ENCODE measurements around the gene SPARCL1.
"Not testable (repeated sequence)": the region's sequence is repeated elsewhere in the genome, so short reads cannot be mapped to it uniquely, and the experiment has no call there.

SPARCL1 gene, protein sequence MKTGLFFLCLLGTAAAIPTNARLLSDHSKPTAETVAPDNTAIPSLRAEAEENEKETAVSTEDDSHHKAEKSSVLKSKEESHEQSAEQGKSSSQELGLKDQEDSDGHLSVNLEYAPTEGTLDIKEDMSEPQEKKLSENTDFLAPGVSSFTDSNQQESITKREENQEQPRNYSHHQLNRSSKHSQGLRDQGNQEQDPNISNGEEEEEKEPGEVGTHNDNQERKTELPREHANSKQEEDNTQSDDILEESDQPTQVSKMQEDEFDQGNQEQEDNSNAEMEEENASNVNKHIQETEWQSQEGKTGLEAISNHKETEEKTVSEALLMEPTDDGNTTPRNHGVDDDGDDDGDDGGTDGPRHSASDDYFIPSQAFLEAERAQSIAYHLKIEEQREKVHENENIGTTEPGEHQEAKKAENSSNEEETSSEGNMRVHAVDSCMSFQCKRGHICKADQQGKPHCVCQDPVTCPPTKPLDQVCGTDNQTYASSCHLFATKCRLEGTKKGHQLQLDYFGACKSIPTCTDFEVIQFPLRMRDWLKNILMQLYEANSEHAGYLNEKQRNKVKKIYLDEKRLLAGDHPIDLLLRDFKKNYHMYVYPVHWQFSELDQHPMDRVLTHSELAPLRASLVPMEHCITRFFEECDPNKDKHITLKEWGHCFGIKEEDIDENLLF

GRCh38 chr4:87529187-87529586, at the start of gene SPARCL1:
TSS of gene SPARCL1 (minus strand) at chr4:87529376. CDS start at chr4:87499574, 29,802 bp downstream.
- DNase-seq = peak; percentile 78

GRCh38 chr4:87575983-87576382, 46.8 kb upstream of the SPARCL1 start:
- no peak for DNase-seq

GRCh38 chr4:87575408-87575807, 46.2 kb upstream of the SPARCL1 start:
- DNase-seq = no peak

GRCh38 chr4:87574996-87575395, 45.8 kb upstream of the SPARCL1 start:
- no peak for DNase-seq

GRCh38 chr4:87574376-87574775, 45.2 kb upstream of the SPARCL1 start:
- DNase-seq = not testable (repeated sequence)

GRCh38 chr4:87570290-87570805, 41.2 kb upstream of the SPARCL1 start:
- DNase-seq = no peak

DNA sequence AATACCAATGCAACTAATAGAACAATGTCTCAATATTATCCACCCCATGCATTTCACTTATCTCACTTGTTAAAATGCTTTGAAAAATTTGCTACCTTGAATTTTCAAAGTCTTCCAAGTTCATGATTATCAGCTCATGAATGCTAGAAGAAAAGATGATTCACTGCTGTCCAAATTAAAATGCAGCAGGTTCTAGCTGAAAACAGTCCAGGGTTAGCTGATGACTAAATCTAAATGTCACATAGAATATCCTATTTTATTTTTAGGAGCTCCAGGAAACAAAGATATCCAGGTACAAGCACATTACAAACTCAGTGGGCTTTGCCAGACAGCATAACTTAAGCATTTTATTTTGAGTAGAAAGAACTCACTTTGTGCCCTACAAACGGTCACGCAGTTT, 38.0 kb upstream of the SPARCL1 start:
- no peak for DNase-seq

- DNase-seq = no peak
These were observed 37.1 kb upstream of the SPARCL1 start for GRCh38 chr4:87566276-87566675.

GRCh38 chr4:87565746-87566145, 36.6 kb upstream of the SPARCL1 start:
- no peak for DNase-seq

DNA sequence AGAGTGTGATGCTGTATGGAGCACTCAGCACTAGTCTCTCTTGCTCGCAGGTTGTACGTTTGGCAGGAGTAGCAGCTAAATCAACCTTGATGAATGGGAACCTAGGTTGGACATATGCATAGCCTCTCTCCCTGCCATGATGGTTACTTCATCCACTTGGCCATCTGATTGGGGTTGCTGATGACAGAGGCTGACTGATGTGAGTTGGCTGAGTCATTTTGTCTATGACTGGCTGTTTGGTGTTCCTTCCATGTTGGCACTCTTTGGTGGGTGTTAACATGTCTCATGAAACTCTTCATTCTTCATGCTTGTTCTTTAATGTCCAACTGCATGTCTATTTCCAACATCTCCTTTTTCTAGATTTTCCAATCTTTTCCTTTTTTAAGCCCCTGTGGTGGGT, 31.6 kb upstream of the SPARCL1 start:
- DNase-seq = no peak

GRCh38 chr4:87559090-87559837, 30.1 kb upstream of the SPARCL1 start:
- peak; percentile 69 for DNase-seq

- no peak for DNase-seq
These were observed 28.2 kb upstream of the SPARCL1 start for GRCh38 chr4:87557348-87557747.

DNA sequence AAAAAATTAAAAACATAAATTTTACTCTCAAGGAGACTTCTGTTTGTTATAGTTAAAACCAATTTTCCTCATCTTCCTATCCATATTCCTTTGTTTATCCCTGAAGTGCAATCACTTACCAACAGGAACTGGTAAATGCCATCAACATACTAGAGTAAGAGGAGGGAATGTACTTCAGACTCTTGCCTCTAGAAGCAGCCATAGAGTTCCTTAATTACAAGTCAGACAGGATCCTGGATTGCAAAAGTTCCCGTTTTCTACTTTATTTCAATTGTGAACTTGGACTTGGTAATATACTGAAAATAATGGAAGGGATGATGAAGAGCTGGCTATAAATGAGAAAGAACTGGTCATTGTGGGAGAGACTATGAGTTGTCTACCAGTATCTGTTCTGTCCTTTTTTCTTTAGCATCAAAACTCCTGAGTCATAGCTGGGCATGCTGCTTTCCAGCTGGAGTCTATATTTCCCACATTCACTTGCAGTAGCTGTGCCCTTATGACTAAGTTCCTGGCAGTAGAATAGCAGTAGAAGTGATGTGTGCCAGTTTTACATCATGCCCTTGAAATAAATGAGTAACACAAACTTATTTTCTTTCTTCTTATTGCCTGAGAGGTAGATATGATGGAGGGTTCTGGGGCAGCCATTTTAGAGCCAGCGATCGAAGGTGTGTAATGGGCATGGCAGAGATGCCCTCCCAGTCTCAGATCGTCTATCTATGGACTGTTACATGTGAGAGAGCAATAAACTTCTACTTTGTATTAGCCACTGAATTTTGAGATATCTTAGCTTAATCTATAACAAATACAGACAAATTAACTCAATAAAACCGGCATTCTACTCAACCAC, 26.8 kb upstream of the SPARCL1 start:
- peak; percentile 29 for DNase-seq

- DNase-seq = no peak
These were observed 24.0 kb upstream of the SPARCL1 start for GRCh38 chr4:87553182-87553581.

- no peak for DNase-seq
These were observed 22.2 kb upstream of the SPARCL1 start for GRCh38 chr4:87551361-87551760.

GRCh38 chr4:87547016-87547708, 18.0 kb upstream of the SPARCL1 start:
- no peak for DNase-seq

- no peak for DNase-seq
These were observed 15.9 kb upstream of the SPARCL1 start for GRCh38 chr4:87545052-87545451.

DNA sequence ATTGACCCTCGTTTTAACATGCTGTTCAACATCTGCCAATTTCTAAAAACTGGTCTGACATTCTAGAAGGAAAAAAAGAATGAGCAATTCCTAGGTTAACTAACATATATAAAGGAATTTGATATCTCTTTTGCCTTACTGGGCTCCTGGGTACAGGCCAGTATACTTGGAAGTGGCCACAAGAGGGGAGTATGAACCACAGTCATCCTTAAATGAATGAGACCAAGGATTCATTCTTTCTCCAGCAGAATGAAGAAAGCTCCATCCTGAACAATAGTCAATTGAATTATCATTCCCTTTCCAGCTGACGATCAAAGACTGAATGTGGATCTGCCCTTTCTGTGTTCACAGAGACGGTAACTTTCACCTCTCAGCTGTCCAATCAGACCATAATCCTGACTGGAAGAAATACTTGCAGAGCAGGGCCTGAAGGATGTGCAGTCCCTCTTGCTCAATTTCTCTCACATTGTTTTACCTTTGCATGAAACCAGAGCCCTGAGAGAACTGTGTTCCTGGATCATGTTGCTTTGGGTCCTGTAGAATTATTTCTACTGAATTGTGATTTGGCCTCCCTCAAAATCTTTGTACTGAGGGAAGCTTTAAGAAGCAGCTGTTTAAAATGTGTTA, 14.8 kb upstream of the SPARCL1 start:
- peak; percentile 58 for DNase-seq

GRCh38 chr4:87542734-87543312, 13.6 kb upstream of the SPARCL1 start:
- no peak for DNase-seq

GRCh38 chr4:87541956-87542709, 13.0 kb upstream of the SPARCL1 start:
- DNase-seq = no peak
